Neural progenitor cell (in vitro differentiated cells): ENCODE results near the gene KIAA2012. TPM values are rescaled to one million over a fixed set of nuclear protein-coding genes. Genes with fewer than 3 reads are reported as not detected.

Experiments
- DNase-seq: peaks from one replicate; pipeline ENCODE4 v3.0.0-alpha.2; 2016; ENCODE audit warnings: low spot score
- H2AFZ ChIP-seq: fragments of 200-600 bp; sonication (generic); replicated peaks from 2 replicates; pipeline ENCODE4 v1.6.1; 2016; ENCODE audit warnings: antibody characterized with exemption
- H3F3A ChIP-seq: fragments of 200-600 bp; sonication (generic); 2 replicates; pipeline ENCODE4 v1.6.1; 2016; ENCODE audit warnings: antibody characterized with exemption, low read depth
- H3K27ac ChIP-seq: fragments of 200-600 bp; sonication (generic); 2 replicates; pipeline ENCODE4 v1.5.1; 2016; ENCODE audit warnings: mild to moderate bottlenecking
- H3K27me3 ChIP-seq: fragments of 200-600 bp; sonication (generic); 2 replicates; pipeline ENCODE4 v1.6.1; 2016; ENCODE audit warnings: mild to moderate bottlenecking, moderate library complexity
- H3K36me3 ChIP-seq: fragments of 200-600 bp; sonication (generic); 2 replicates; pipeline ENCODE4 v1.5.1; 2016
- H3K4me1 ChIP-seq: fragments of 200-600 bp; sonication (generic); 2 replicates; pipeline ENCODE4 v1.6.1; 2016; ENCODE audit warnings: mixed run types
- H3K4me2 ChIP-seq: fragments of 200-600 bp; sonication (generic); 2 replicates; pipeline ENCODE4 v1.6.1; 2016
- H3K4me3 ChIP-seq: fragments of 200-600 bp; sonication (generic); 2 replicates; pipeline ENCODE4 v1.5.1; 2016
- H3K79me2 ChIP-seq: fragments of 200-600 bp; sonication (generic); 2 replicates; pipeline ENCODE4 v1.6.1; 2016; ENCODE audit warnings: low read depth
- H3K9ac ChIP-seq: fragments of 200-600 bp; sonication (generic); 2 replicates; pipeline ENCODE4 v1.6.1; 2016
- H3K9me3 ChIP-seq: fragments of 200-600 bp; sonication (generic); 2 replicates; pipeline ENCODE4 v1.5.1; 2016; ENCODE audit warnings: low read depth
- H4K20me1 ChIP-seq: fragments of 200-600 bp; sonication (generic); 2 replicates; pipeline ENCODE4 v1.6.1; 2016; ENCODE audit warnings: low read depth
- H3K27ac Mint-ChIP-seq: 3 replicates; pipeline ENCODE4 v1.8.0; 2021; ENCODE audit warnings: mixed read lengths
- H3K27me3 Mint-ChIP-seq: 2 replicates; pipeline ENCODE4 v1.8.0; 2022; ENCODE audit warnings: low read depth, mild to moderate bottlenecking, inconsistent platforms, moderate library complexity, mixed read lengths; ENCODE audit not compliant: insufficient read depth
- H3K36me3 Mint-ChIP-seq: 3 replicates; pipeline ENCODE4 v1.8.0; 2021; ENCODE audit warnings: mixed read lengths
- H3K4me1 Mint-ChIP-seq: 3 replicates; pipeline ENCODE4 v1.8.0; 2021; ENCODE audit warnings: mixed read lengths
- H3K4me3 Mint-ChIP-seq: 3 replicates; pipeline ENCODE4 v1.8.0; 2021; ENCODE audit warnings: mild to moderate bottlenecking, moderate library complexity, mixed read lengths
- H3K9me3 Mint-ChIP-seq: 3 replicates; pipeline ENCODE4 v1.8.0; 2020; ENCODE audit warnings: mixed read lengths
- CTCF ChIP-seq: fragments of 200-600 bp; sonication (generic); IDR thresholded peaks from 2 replicates; pipeline ENCODE4 v1.5.1; 2017; ENCODE audit warnings: antibody characterized with exemption, mild to moderate bottlenecking
- EZH2 ChIP-seq: fragments of 200-600 bp; sonication (generic); IDR thresholded peaks from 2 replicates; pipeline ENCODE4 v1.6.1; 2017; ENCODE audit warnings: antibody characterized with exemption, mild to moderate bottlenecking, moderate library complexity
- EZH2phosphoT487 ChIP-seq: fragments of 200-600 bp; sonication (generic); IDR thresholded peaks from 2 replicates; pipeline ENCODE4 v1.6.1; 2017; ENCODE audit warnings: antibody characterized with exemption
- total RNA-seq: library from RNA; depleted of rRNA; stranded (reverse); fragments of >200 nt; gene quantifications from 2 replicates; pipeline ENCODE4 v1.2.3, GENCODE V29; 2015; ENCODE audit warnings: low replicate concordance

KIAA2012 gene
- total RNA-seq, 1 donor from 2014 or later, result not detected

- no peak overlapping the region for H2AFZ ChIP-seq
- H3K4me1 ChIP-seq, result peaks cover 17% of the 10 kb centered on the region
- TF ChIP-seq CTCF (no peak), EZH2phosphoT487 (no peak), EZH2 (no peak)
- H3F3A ChIP-seq, result peaks cover 8% of the 10 kb centered on the region
- Mint-ChIP-seq H3K4me1 (peaks cover 52% of the 10 kb centered on the region), H3K27me3 (no peaks in the 10 kb centered on the region), H3K9me3 (no peaks in the 10 kb centered on the region), H3K27ac (peak overlapping the region; percentile 67), H3K4me3 (no peak overlapping the region), H3K36me3 (no peaks in the 10 kb centered on the region)
- DNase-seq, result no peak
- no peak overlapping the region for H3K27ac ChIP-seq
- peaks cover 2% of the 10 kb centered on the region for H3K27me3 ChIP-seq
- no peaks in the 10 kb centered on the region for H4K20me1 ChIP-seq
- no peaks in the 10 kb centered on the region for H3K79me2 ChIP-seq
- H3K36me3 ChIP-seq, result no peaks in the 10 kb centered on the region
- no peaks in the 10 kb centered on the region for H3K9me3 ChIP-seq
- no peak overlapping the region for H3K9ac ChIP-seq
- no peak overlapping the region for H3K4me2 ChIP-seq
- no peak overlapping the region for H3K4me3 ChIP-seq
These were observed 68.4 kb downstream of the KIAA2012 start for GRCh38 chr2:202141329-202141947.

- H3K9me3 Mint-ChIP-seq, result no peaks in the 10 kb centered on the region
- no peak overlapping the region for H3K4me3 Mint-ChIP-seq
- Histone ChIP-seq H4K20me1 (no peaks in the 10 kb centered on the region), H3K9ac (no peak overlapping the region), H3K4me2 (no peak overlapping the region), H3K36me3 (no peaks in the 10 kb centered on the region), H3F3A (peaks cover 15% of the 10 kb centered on the region), H3K27me3 (peaks cover 13% of the 10 kb centered on the region), H3K27ac (no peak overlapping the region), H3K9me3 (no peaks in the 10 kb centered on the region), H3K79me2 (no peaks in the 10 kb centered on the region), H3K4me3 (no peak overlapping the region), H3K4me1 (peaks cover 24% of the 10 kb centered on the region), H2AFZ (no peak overlapping the region)
- H3K36me3 Mint-ChIP-seq, result no peaks in the 10 kb centered on the region
- peaks cover 60% of the 10 kb centered on the region for H3K4me1 Mint-ChIP-seq
- DNase-seq, result no peak
- no peaks in the 10 kb centered on the region for H3K27me3 Mint-ChIP-seq
- no peak for TF ChIP-seq EZH2phosphoT487
- TF ChIP-seq CTCF, result no peak
- TF ChIP-seq EZH2, result no peak
- H3K27ac Mint-ChIP-seq, result no peak overlapping the region
These were observed 69.5 kb downstream of the KIAA2012 start for GRCh38 chr2:202142540-202142939.

GRCh38 chr2:202147775-202148174 is 74.7 kb downstream of the KIAA2012 start:
- Mint-ChIP-seq H3K4me3 (peak overlapping the region; percentile 57), H3K27me3 (no peaks in the 10 kb centered on the region), H3K9me3 (no peaks in the 10 kb centered on the region), H3K4me1 (peaks cover 61% of the 10 kb centered on the region), H3K36me3 (no peaks in the 10 kb centered on the region), H3K27ac (peak overlapping the region; percentile 98)
- no peaks in the 10 kb centered on the region for H3K9me3 ChIP-seq
- H4K20me1 ChIP-seq, result peaks cover 5% of the 10 kb centered on the region
- peaks cover 51% of the 10 kb centered on the region for H3K4me1 ChIP-seq
- no peak overlapping the region for H3K4me3 ChIP-seq
- H3K36me3 ChIP-seq, result no peaks in the 10 kb centered on the region
- no peaks in the 10 kb centered on the region for H3K79me2 ChIP-seq
- peak overlapping the region; percentile 24 for H3K4me2 ChIP-seq
- TF ChIP-seq CTCF (no peak), EZH2 (no peak), EZH2phosphoT487 (no peak)
- H3F3A ChIP-seq, result peaks cover 46% of the 10 kb centered on the region
- H3K9ac ChIP-seq, result no peak overlapping the region
- H3K27me3 ChIP-seq, result peaks cover 48% of the 10 kb centered on the region
- DNase-seq, result no peak
- no peak overlapping the region for H3K27ac ChIP-seq
- H2AFZ ChIP-seq, result no peak overlapping the region
